HEK293 (cell line): Measurements from ENCODE around the gene CST9.

Experiments used
- RBAK ChIP-seq: fragments of 450-650 bp; formaldehyde crosslinking; IDR thresholded peaks from 2 replicates; pipeline ENCODE4 v1.5.1; 2016; ENCODE audit warnings: missing biosample characterization, missing genetic modification characterization
- ZNF138 ChIP-seq: fragments of 450-650 bp; formaldehyde crosslinking; IDR thresholded peaks from 2 replicates; pipeline ENCODE4 v1.5.1; 2016; ENCODE audit warnings: missing biosample characterization, missing genetic modification characterization, borderline replicate concordance

DNA sequence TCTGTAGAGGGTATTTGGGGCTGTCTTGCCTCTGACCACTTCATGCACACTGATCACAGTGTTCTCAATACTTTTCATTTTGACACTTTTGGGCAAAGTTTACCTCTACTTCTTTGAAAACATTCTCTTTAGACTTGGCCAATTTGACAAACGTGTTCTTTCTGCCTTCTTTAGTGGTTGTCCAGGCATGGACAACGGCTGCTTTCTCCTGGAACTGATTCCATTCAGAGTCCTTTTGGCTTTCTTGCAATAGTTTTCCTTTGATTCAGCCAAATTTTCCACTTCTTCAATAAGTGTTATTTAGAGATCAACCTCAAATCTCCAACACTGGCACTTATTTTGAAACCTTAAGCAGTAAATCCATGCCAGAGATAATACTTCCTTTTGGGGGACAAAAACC is 6.7 kb upstream of the CST9 start:
- TF ChIP-seq RBAK (no peak), ZNF138 (tag by site-specific recombination) (no peak)
